OCI-LY3 (cell line): Measurements from ENCODE around the gene SHC1.

ENCODE experiments used
- CTCF ChIP-seq: fragments of 200-600, 300-600 bp; sonication (generic); IDR thresholded peaks from 2 replicates; pipeline ENCODE4 v1.5.1; 2014; ENCODE audit warnings: antibody characterized with exemption, low read length, low read depth
- EZH2phosphoT487 ChIP-seq: fragments of 200-600 bp; shearing (Covaris generic); IDR thresholded peaks from 2 replicates; pipeline ENCODE4 v1.6.1; 2018; ENCODE audit warnings: antibody characterized with exemption, mixed run types, low read depth

GRCh38 chr1:154988058-154988954 lies 17.8 kb upstream of the SHC1 start:
- TF ChIP-seq CTCF (peak; percentile 21; the same call in 1 of the 2 replicates), EZH2phosphoT487 (no peak)
